Astrocyte (in vitro differentiated cells and primary cell): ENCODE results near the gene ASB10. TPM values are rescaled to one million over a fixed set of nuclear protein-coding genes. Genes with fewer than 3 reads are reported as not detected.
A peak's percentile ranks its signal among the peaks of the same experiment; 100 is the strongest.

Source experiments
- DNase-seq: peaks from one replicate; pipeline ENCODE4 v3.0.0-alpha.2; 2010; ENCODE audit warnings: low read depth
- FAIRE-seq: peaks from 2 replicates; lab custom pipeline; 2011; peaks lifted over from hg19 to GRCh38; lab: Jason Lieb, UNC
- H2AFZ ChIP-seq: 2 replicates; pipeline ENCODE4 v1.6.0; 2012; ENCODE audit warnings: low read depth, low read length, inconsistent platforms
- H3K27ac ChIP-seq: 2 replicates; pipeline ENCODE4 v1.5.1; 2011; ENCODE audit warnings: low read depth, low read length, inconsistent platforms
- H3K27me3 ChIP-seq: 2 replicates; pipeline ENCODE4 v1.6.0; 2011; ENCODE audit warnings: low read length, inconsistent platforms; ENCODE audit not compliant: insufficient read depth
- H3K36me3 ChIP-seq: 2 replicates; pipeline ENCODE4 v1.5.1; 2011; ENCODE audit warnings: low read length, inconsistent platforms; ENCODE audit not compliant: insufficient read depth
- H3K4me1 ChIP-seq: 2 replicates; pipeline ENCODE4 v1.5.1; 2011; ENCODE audit warnings: low read length, inconsistent platforms; ENCODE audit not compliant: insufficient read depth
- H3K4me2 ChIP-seq: 2 replicates; pipeline ENCODE4 v1.6.0; 2012; ENCODE audit warnings: low read length, inconsistent platforms
- H3K4me3 ChIP-seq: 2 replicates; pipeline ENCODE4 v1.5.1; 2011; ENCODE audit warnings: low read depth, mild to moderate bottlenecking, low read length, inconsistent platforms; ENCODE audit not compliant: insufficient read depth
- H3K79me2 ChIP-seq: 2 replicates; pipeline ENCODE4 v1.6.0; 2012; ENCODE audit warnings: mild to moderate bottlenecking, low read length, inconsistent platforms; ENCODE audit not compliant: insufficient read depth
- H3K9ac ChIP-seq: 2 replicates; pipeline ENCODE4 v1.6.0; 2012; ENCODE audit warnings: mild to moderate bottlenecking, low read length, inconsistent platforms
- H3K9me3 ChIP-seq: 2 replicates; pipeline ENCODE4 v1.5.1; 2012; ENCODE audit warnings: low read depth, mild to moderate bottlenecking, low read length, inconsistent platforms; ENCODE audit not compliant: insufficient read depth
- H4K20me1 ChIP-seq: 2 replicates; pipeline ENCODE4 v1.6.0; 2012; ENCODE audit warnings: low read length, inconsistent platforms; ENCODE audit not compliant: insufficient read depth
- H3K27ac Mint-ChIP-seq: one replicate; pipeline ENCODE4 v1.8.0; 2021; ENCODE audit warnings: mild to moderate bottlenecking, mixed read lengths; ENCODE audit not compliant: unreplicated experiment
- H3K27me3 Mint-ChIP-seq: one replicate; pipeline ENCODE4 v1.8.0; 2021; ENCODE audit warnings: low read depth, mixed read lengths; ENCODE audit not compliant: unreplicated experiment
- H3K36me3 Mint-ChIP-seq: one replicate; pipeline ENCODE4 v1.8.0; 2021; ENCODE audit warnings: low read depth, mixed read lengths; ENCODE audit not compliant: unreplicated experiment
- H3K4me1 Mint-ChIP-seq: one replicate; pipeline ENCODE4 v1.8.0; 2021; ENCODE audit warnings: low read depth, mixed read lengths; ENCODE audit not compliant: unreplicated experiment
- H3K4me3 Mint-ChIP-seq: one replicate; pipeline ENCODE4 v1.8.0; 2021; ENCODE audit warnings: mild to moderate bottlenecking, moderate library complexity, mixed read lengths; ENCODE audit not compliant: unreplicated experiment
- H3K9me3 Mint-ChIP-seq: one replicate; pipeline ENCODE4 v1.8.0; 2021; ENCODE audit warnings: mild to moderate bottlenecking, mixed read lengths; ENCODE audit not compliant: unreplicated experiment
- CTCF ChIP-seq: IDR thresholded peaks from 2 replicates; pipeline ENCODE4 v1.5.1; 2011; ENCODE audit warnings: low read depth, mild to moderate bottlenecking, inconsistent platforms, low read length, moderate library complexity; ENCODE audit not compliant: insufficient read depth
- EZH2 ChIP-seq: IDR thresholded peaks from 2 replicates; pipeline ENCODE4 v1.6.1; 2012; ENCODE audit warnings: mild to moderate bottlenecking, low read length, inconsistent platforms; ENCODE audit not compliant: insufficient read depth
- total RNA-seq: library from RNA; stranded (reverse); gene quantifications from 2 replicates; pipeline ENCODE4 v1.2.1, GENCODE V29; 2021

The ASB10 gene
- total RNA-seq, 1 donor from 2014 or later = not detected

DNA sequence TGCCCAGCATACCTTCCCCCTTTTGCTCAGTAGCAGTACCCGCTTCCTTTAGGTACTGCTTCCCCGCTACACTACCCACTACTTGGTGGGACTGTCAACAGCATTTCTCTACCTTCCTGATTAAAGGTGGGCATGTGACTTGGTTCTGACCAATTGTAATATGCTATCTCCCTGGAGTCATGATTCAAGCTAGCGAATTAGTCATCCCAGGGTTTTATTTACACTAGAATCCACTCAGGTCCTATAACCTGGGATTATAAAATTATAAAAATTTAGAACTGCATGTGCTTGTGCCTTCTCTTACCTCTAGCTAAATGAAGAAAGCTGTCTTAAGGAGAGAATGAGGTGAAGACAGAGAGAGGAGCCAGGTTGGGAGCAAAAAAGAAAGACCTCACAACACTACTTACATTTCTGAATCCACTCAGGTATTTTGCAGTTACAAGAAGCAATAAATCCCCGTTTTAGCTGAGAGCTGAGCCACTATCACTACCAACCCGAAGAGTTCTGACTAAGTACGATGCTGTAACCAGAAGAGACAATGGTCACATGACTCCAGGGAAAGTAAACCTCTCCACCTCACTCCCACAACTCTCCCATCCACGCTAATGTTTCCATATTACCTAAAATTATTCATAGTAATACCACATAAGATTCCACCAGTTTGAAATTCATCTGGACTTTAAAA is 29.3 kb downstream of the ASB10 start:
- Histone ChIP-seq H3K4me2 (peak overlapping the region; percentile 22), H3K36me3 (no peaks in the 10 kb centered on the region), H2AFZ (no peak overlapping the region), H4K20me1 (no peaks in the 10 kb centered on the region), H3K9me3 (no peaks in the 10 kb centered on the region), H3K79me2 (no peaks in the 10 kb centered on the region), H3K9ac (no peak overlapping the region), H3K4me1 (no peaks in the 10 kb centered on the region), H3K4me3 (no peak overlapping the region), H3K27ac (no peak overlapping the region), H3K27me3 (peaks cover 31% of the 10 kb centered on the region)
- H3K36me3 Mint-ChIP-seq = no peaks in the 10 kb centered on the region
- DNase-seq (peak; percentile 7), FAIRE-seq (no peak)
- H3K27me3 Mint-ChIP-seq = peaks cover 32% of the 10 kb centered on the region
- no peak overlapping the region for H3K4me3 Mint-ChIP-seq
- H3K9me3 Mint-ChIP-seq = no peaks in the 10 kb centered on the region
- no peak overlapping the region for H3K27ac Mint-ChIP-seq
- H3K4me1 Mint-ChIP-seq = peaks cover 3% of the 10 kb centered on the region
- no peak for TF ChIP-seq CTCF
- TF ChIP-seq EZH2 = no peak

- Mint-ChIP-seq H3K4me3 (no peak overlapping the region), H3K27ac (no peak overlapping the region), H3K9me3 (no peaks in the 10 kb centered on the region), H3K4me1 (peaks cover under 1% of the 10 kb centered on the region), H3K36me3 (peaks cover 3% of the 10 kb centered on the region), H3K27me3 (peaks cover 37% of the 10 kb centered on the region)
- Histone ChIP-seq H3K79me2 (no peaks in the 10 kb centered on the region), H3K4me1 (no peaks in the 10 kb centered on the region), H3K4me3 (no peak overlapping the region), H3K36me3 (no peaks in the 10 kb centered on the region), H4K20me1 (no peaks in the 10 kb centered on the region), H3K27me3 (peaks cover 40% of the 10 kb centered on the region), H3K27ac (no peak overlapping the region), H3K9ac (no peak overlapping the region), H3K4me2 (no peak overlapping the region), H3K9me3 (no peaks in the 10 kb centered on the region), H2AFZ (no peak overlapping the region)
- FAIRE-seq (no peak), DNase-seq (no peak)
- TF ChIP-seq EZH2 (no peak), CTCF (peak; percentile 7)
Observed at GRCh38 chr7:151152643-151153513, 34.2 kb downstream of the ASB10 start.
